Ectodermal cell (in vitro differentiated cells): ENCODE data around the gene AMIGO3.
A peak's percentile ranks its signal among the peaks of the same experiment; 100 is the strongest.
"Not testable (repeated sequence)": the region's sequence is repeated elsewhere in the genome, so short reads cannot be mapped to it uniquely, and the experiment has no call there.

Experiments used
- H3K27ac ChIP-seq: 2 replicates; pipeline ENCODE4 v1.7.0; 2013; ENCODE audit warnings: mild to moderate bottlenecking, low read depth, low read length; ENCODE audit not compliant: insufficient read depth, poor library complexity, severe bottlenecking
- H3K27me3 ChIP-seq: 2 replicates; pipeline ENCODE4 v1.7.0; 2013; ENCODE audit warnings: mild to moderate bottlenecking, low read length; ENCODE audit not compliant: insufficient read depth, control insufficient read depth, poor library complexity, severe bottlenecking
- H3K36me3 ChIP-seq: one replicate; pipeline ENCODE4 v1.7.0; 2013; ENCODE audit warnings: low read length; ENCODE audit not compliant: control insufficient read depth, insufficient read depth
- H3K4me1 ChIP-seq: one replicate; pipeline ENCODE4 v1.7.0; 2013; ENCODE audit warnings: low read length; ENCODE audit not compliant: control insufficient read depth, insufficient read depth
- H3K4me3 ChIP-seq: 2 replicates; pipeline ENCODE4 v1.7.0; 2013; ENCODE audit warnings: low read depth, low read length, control low read depth; ENCODE audit not compliant: insufficient read depth
- H3K9me3 ChIP-seq: 2 replicates; pipeline ENCODE4 v1.7.0; 2013; ENCODE audit warnings: mild to moderate bottlenecking, low read length, moderate library complexity; ENCODE audit not compliant: control insufficient read depth
- WGBS, 2 experiments: methylation state at CpG; one replicate each; pipeline ENCODE4 v1.1.7; 2013; ENCODE audit warnings: missing lambda C conversion rate in 2 of 2; 5-methylcytosine and 5-hydroxymethylcytosine counted together

The AMIGO3 gene

GRCh38 chr3:49700453-49701128 lies 18.9 kb downstream of the AMIGO3 start:
- no peak overlapping the region for H3K4me3 ChIP-seq
- 80 to 85% methylated on average over 13 of the region's 13 CpGs for WGBS, 2 experiments
- H3K9me3 ChIP-seq: no peaks in the 10 kb centered on the region
- H3K27me3 ChIP-seq: no peaks in the 10 kb centered on the region
- H3K27ac ChIP-seq: no peak overlapping the region
- H3K36me3 ChIP-seq: peaks cover 8% of the 10 kb centered on the region
- H3K4me1 ChIP-seq: peaks cover 6% of the 10 kb centered on the region

GRCh38 chr3:49700014-49700413 lies 19.5 kb downstream of the AMIGO3 start:
- peaks cover 6% of the 10 kb centered on the region for H3K4me1 ChIP-seq
- H3K27ac ChIP-seq: no peak overlapping the region
- no peaks in the 10 kb centered on the region for H3K9me3 ChIP-seq
- 92 to 95% methylated on average over 8 of the region's 8 CpGs for WGBS, 2 experiments
- H3K27me3 ChIP-seq: no peaks in the 10 kb centered on the region
- no peak overlapping the region for H3K4me3 ChIP-seq
- peaks cover 8% of the 10 kb centered on the region for H3K36me3 ChIP-seq

GRCh38 chr3:49699281-49699979 lies 20.1 kb downstream of the AMIGO3 start:
- Histone ChIP-seq H3K27ac (no peak overlapping the region), H3K4me3 (no peak overlapping the region), H3K9me3 (no peaks in the 10 kb centered on the region), H3K4me1 (peaks cover 6% of the 10 kb centered on the region), H3K27me3 (no peaks in the 10 kb centered on the region), H3K36me3 (peaks cover 8% of the 10 kb centered on the region)
- WGBS, 2 experiments: 94 to 95% methylated on average over 16 of the region's 16 CpGs

- not testable (repeated sequence) for H3K9me3 ChIP-seq, H3K27ac ChIP-seq, H3K4me3 ChIP-seq, H3K4me1 ChIP-seq, H3K27me3 ChIP-seq, H3K36me3 ChIP-seq
- 95 to 98% methylated on average over 3 to 4 of the region's 4 CpGs for WGBS, 2 experiments
These were observed 24.0 kb downstream of the AMIGO3 start for GRCh38 chr3:49695350-49696015.

GRCh38 chr3:49694409-49695070 lies 24.9 kb downstream of the AMIGO3 start:
- H3K4me1 ChIP-seq, H3K9me3 ChIP-seq, H3K27me3 ChIP-seq, H3K27ac ChIP-seq, H3K4me3 ChIP-seq, H3K36me3 ChIP-seq: not testable (repeated sequence)
- 77% methylated on average over 6 of the region's 6 CpGs for WGBS, 2 experiments

GRCh38 chr3:49691481-49691880 lies 28.0 kb downstream of the AMIGO3 start:
- not testable (repeated sequence) for H3K27me3 ChIP-seq, H3K27ac ChIP-seq, H3K36me3 ChIP-seq, H3K9me3 ChIP-seq, H3K4me3 ChIP-seq, H3K4me1 ChIP-seq
- 90 to 93% methylated on average over 3 of the region's 3 CpGs for WGBS, 2 experiments

- H3K27me3 ChIP-seq, H3K4me3 ChIP-seq, H3K4me1 ChIP-seq, H3K27ac ChIP-seq, H3K9me3 ChIP-seq, H3K36me3 ChIP-seq: not testable (repeated sequence)
- WGBS, 2 experiments: 93 to 96% methylated on average over 3 of the region's 3 CpGs
These were observed 28.6 kb downstream of the AMIGO3 start for GRCh38 chr3:49690856-49691255.

- H3K4me3 ChIP-seq: peak overlapping the region; percentile 82
- H3K27me3 ChIP-seq, H3K9me3 ChIP-seq, H3K36me3 ChIP-seq, H3K4me1 ChIP-seq, H3K27ac ChIP-seq: not testable (repeated sequence)
- WGBS, 2 experiments: 18 to 22% methylated on average over 16 of the region's 16 CpGs
These were observed 29.4 kb downstream of the AMIGO3 start for GRCh38 chr3:49689908-49690624.

- H3K27me3 ChIP-seq: peaks cover 6% of the 10 kb centered on the region
- H3K36me3 ChIP-seq: peaks cover 4% of the 10 kb centered on the region
- 5 to 7% methylated on average over 66 of the region's 66 CpGs for whole genome bisulfite sequencing, 2 experiments
- no peaks in the 10 kb centered on the region for H3K4me1 ChIP-seq
- H3K9me3 ChIP-seq: no peaks in the 10 kb centered on the region
- H3K27ac ChIP-seq: no peak within 1 kb of the TSS
- peak within 1 kb of the TSS; percentile 82 for H3K4me3 ChIP-seq
These were observed 30.2 kb downstream of the AMIGO3 start, which contains the start of the genes MST1 and RNF123 for GRCh38 chr3:49689046-49689907. Gene MST1, minus strand, starts transcription at chr3:49689474. Its CDS starts 783 bp downstream, at chr3:49688691. Gene RNF123, plus strand, starts transcription at chr3:49689557. Its CDS starts 1,609 bp downstream, at chr3:49691166.
